GM12865 (cell line): ENCODE data around the gene CTNNA3.

ENCODE experiments used
- DNase-seq: peaks from one replicate; pipeline ENCODE4 v3.0.0; 2010; ENCODE audit warnings: low read depth
- H3K4me3 ChIP-seq: 2 replicates; pipeline ENCODE4 v1.5.1; 2011; ENCODE audit warnings: mild to moderate bottlenecking, low read depth, low read length, control low read depth
- TF ChIP-seq, protein P1 (sequence below): IDR thresholded peaks from 2 replicates; pipeline ENCODE4 v1.5.1; 2011; ENCODE audit warnings: low read length, control low read depth, low read depth, inconsistent platforms; ENCODE audit not compliant: insufficient read depth; ENCODE audit errors: missing control alignments

Gene CTNNA3

DNA sequence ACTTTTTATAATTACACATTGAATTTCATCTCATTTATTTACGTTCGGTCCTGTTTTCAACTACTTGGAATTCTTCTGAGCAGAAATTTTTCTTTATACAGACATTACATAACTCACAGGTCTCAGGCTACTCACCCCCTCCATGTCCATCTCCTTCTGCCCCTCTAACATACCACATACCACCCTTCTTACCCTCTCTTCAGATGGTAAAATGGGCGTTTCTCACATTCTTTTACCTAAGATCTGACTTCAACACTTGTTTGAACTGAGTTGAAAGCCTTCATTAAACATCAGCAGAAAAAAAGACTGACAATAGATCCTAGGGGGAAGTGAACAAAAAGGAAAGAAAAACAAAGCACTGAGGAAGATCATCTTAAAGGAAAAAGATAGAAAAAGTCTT, 309.7 kb downstream of the CTNNA3 start:
- TF ChIP-seq, protein P1, sequence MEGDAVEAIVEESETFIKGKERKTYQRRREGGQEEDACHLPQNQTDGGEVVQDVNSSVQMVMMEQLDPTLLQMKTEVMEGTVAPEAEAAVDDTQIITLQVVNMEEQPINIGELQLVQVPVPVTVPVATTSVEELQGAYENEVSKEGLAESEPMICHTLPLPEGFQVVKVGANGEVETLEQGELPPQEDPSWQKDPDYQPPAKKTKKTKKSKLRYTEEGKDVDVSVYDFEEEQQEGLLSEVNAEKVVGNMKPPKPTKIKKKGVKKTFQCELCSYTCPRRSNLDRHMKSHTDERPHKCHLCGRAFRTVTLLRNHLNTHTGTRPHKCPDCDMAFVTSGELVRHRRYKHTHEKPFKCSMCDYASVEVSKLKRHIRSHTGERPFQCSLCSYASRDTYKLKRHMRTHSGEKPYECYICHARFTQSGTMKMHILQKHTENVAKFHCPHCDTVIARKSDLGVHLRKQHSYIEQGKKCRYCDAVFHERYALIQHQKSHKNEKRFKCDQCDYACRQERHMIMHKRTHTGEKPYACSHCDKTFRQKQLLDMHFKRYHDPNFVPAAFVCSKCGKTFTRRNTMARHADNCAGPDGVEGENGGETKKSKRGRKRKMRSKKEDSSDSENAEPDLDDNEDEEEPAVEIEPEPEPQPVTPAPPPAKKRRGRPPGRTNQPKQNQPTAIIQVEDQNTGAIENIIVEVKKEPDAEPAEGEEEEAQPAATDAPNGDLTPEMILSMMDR = no peak
- no peak overlapping the region for H3K4me3 ChIP-seq
- no peak for DNase-seq

GRCh38 chr10:67385566-67385965, 310.4 kb downstream of the CTNNA3 start:
- H3K4me3 ChIP-seq = no peak overlapping the region
- no peak for DNase-seq
- TF ChIP-seq, protein P1 = no peak

DNA sequence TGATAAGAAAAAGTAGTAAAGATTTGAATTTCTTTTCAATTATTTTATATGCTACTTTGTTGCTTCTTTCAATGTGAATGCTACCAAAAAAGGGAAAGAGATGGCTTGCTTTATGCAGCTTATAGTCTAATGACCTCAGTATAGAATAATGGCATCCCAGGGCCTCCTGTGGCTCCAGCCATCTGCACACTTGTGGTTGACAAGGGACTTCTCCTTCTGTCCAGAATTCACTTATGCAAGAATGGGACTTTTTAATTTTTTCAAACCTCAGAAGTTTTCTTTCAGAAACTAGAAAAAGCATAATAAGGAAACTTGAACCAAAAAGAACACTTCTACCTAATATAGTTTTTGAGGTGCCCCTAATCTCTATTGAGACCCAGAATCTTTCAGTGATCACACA, 310.9 kb downstream of the CTNNA3 start:
- DNase-seq = no peak
- TF ChIP-seq, protein P1 = no peak
- no peak overlapping the region for H3K4me3 ChIP-seq

GRCh38 chr10:67331121-67331910, 364.7 kb downstream of the CTNNA3 start:
- no peak for DNase-seq
- no peak overlapping the region for H3K4me3 ChIP-seq
- TF ChIP-seq, protein P1 = no peak

DNA sequence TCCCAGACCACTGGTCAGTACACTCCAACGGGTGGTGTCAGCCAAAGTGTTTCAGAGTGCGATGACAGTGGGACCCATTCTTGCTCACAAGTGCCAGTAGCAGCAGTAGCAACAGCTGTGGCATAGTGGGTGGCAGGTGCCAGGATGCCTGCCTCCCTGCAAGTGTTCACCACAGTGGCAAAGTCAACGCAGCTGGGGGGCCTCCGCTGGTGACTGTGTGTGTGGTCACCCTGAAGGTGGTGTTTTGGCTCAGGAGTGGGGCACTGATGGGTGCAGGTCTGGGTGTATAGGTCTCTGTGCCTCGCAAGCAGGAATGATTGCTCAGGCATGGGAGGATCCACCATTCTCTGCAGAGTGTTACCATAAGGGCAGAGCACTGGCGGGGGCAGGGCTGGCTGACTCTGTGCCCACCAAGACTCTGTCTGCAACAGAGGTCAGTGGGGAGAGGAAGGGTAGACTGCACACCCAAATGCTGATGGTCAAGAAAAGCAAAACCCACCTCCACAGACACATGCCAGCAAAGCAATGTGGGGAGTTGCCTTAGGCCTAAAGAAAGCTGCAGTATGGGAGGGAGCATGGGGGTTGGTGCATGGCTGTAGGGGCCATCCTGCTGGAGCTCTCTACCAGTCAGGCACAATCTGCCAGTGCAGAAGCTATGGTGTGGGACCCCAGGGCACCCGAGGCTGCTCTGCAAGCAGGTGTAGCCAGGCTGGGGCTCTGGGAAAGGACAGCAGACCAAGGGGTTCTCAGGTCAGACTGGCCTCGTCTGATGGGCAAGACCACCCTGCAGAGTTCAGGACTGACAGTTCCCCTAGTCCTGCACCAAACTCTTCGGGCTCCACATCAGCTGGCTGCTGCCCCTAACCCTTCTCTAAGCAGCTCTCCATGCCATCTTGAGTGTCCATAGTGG, 368.1 kb downstream of the CTNNA3 start:
- no peak for DNase-seq
- TF ChIP-seq, protein P1 = no peak
- H3K4me3 ChIP-seq = no peak overlapping the region

GRCh38 chr10:67319976-67320375, 376.0 kb downstream of the CTNNA3 start:
- no peak overlapping the region for H3K4me3 ChIP-seq
- DNase-seq = no peak
- TF ChIP-seq, protein P1 = no peak

DNA sequence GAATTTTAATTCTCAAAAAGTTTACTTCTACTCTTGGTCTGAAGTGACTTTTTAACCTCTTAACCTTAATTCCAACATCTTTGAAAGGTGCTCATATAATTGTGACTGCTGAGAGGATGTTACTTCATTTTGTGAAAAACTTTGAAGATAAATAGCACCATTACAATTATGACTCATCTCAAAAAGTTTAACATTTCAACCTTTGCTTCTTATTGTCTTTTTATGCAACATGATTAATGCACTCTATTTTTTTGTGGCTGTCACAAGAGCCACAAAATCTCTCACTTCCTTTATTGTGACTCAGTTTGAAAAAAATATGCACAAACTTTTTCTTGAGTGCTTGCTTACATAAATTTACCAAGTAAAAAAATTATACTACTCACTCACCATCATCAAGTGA, 387.1 kb downstream of the CTNNA3 start:
- no peak for DNase-seq
- TF ChIP-seq, protein P1 = no peak
- no peak overlapping the region for H3K4me3 ChIP-seq
